DOHH2 (cell line): Measurements from ENCODE around the gene MMEL1.
"Not testable (repeated sequence)": the region's sequence is repeated elsewhere in the genome, so short reads cannot be mapped to it uniquely, and the experiment has no call there.

Experiments
- H3F3A ChIP-seq: fragments of 200-600 bp; sonication (generic), shearing (Covaris generic); 2 replicates; pipeline ENCODE4 v1.6.0; 2016; ENCODE audit warnings: antibody characterized with exemption, mild to moderate bottlenecking; ENCODE audit not compliant: control insufficient read depth, insufficient read depth
- H3K27ac ChIP-seq: fragments of 200-600 bp; sonication (generic); 2 replicates; pipeline ENCODE4 v1.5.1; 2014; ENCODE audit warnings: low read depth, mild to moderate bottlenecking, low read length, moderate library complexity
- H3K27me3 ChIP-seq: fragments of 200-600 bp; sonication (generic); 2 replicates; pipeline ENCODE4 v1.6.1; 2014; ENCODE audit warnings: mild to moderate bottlenecking, low read length, mixed read lengths; ENCODE audit not compliant: control insufficient read depth
- H3K36me3 ChIP-seq: fragments of 200-600 bp; sonication (generic); 2 replicates; pipeline ENCODE4 v1.6.1; 2014; ENCODE audit warnings: mild to moderate bottlenecking, low read length, moderate library complexity, mixed read lengths; ENCODE audit not compliant: control insufficient read depth
- H3K4me1 ChIP-seq: fragments of 200-600 bp; sonication (generic); 2 replicates; pipeline ENCODE4 v1.6.1; 2014; ENCODE audit warnings: mild to moderate bottlenecking, low read length, mixed read lengths; ENCODE audit not compliant: control insufficient read depth
- H3K4me2 ChIP-seq: fragments of 200-600 bp; sonication (generic); 2 replicates; pipeline ENCODE4 v1.6.0; 2014; ENCODE audit warnings: mild to moderate bottlenecking, low read length, moderate library complexity
- H3K4me3 ChIP-seq: fragments of 200-600 bp; sonication (generic); 2 replicates; pipeline ENCODE4 v1.5.1; 2014; ENCODE audit warnings: mild to moderate bottlenecking, low read length, mixed read lengths
- H3K79me2 ChIP-seq: fragments of 200-600 bp; sonication (generic); 2 replicates; pipeline ENCODE4 v1.6.1; 2014; ENCODE audit warnings: mild to moderate bottlenecking, low read length, mixed read lengths; ENCODE audit not compliant: control insufficient read depth
- H3K9me2 ChIP-seq: fragments of 200-600 bp; sonication (generic); replicated peaks from 2 replicates; pipeline ENCODE4 v1.6.1; 2014; ENCODE audit warnings: mild to moderate bottlenecking, low read length, mixed read lengths; ENCODE audit not compliant: control insufficient read depth
- H3K9me3 ChIP-seq: fragments of 200-600 bp; sonication (generic); 2 replicates; pipeline ENCODE4 v1.6.1; 2014; ENCODE audit warnings: antibody characterized with exemption, low read length, mixed read lengths; ENCODE audit not compliant: control insufficient read depth, insufficient read depth
- H4K20me1 ChIP-seq: fragments of 200-600 bp; sonication (generic); 2 replicates; pipeline ENCODE4 v1.6.0; 2014; ENCODE audit warnings: low read depth, mild to moderate bottlenecking, antibody characterized with exemption, low read length, moderate library complexity; ENCODE audit not compliant: control insufficient read depth, insufficient read depth
- EZH2phosphoT487 ChIP-seq: fragments of 200-600 bp; sonication (generic); IDR thresholded peaks from 2 replicates; pipeline ENCODE4 v1.6.1; 2017; ENCODE audit warnings: borderline replicate concordance, mild to moderate bottlenecking, antibody characterized with exemption, low read length, moderate library complexity, mixed read lengths
- TF ChIP-seq, protein P1 (sequence below): fragments of 200-600 bp; sonication (generic); IDR thresholded peaks from one replicate; pipeline ENCODE4 v1.5.1; 2014; ENCODE audit warnings: antibody characterized with exemption, mild to moderate bottlenecking, low read depth, low read length; ENCODE audit not compliant: poor library complexity, severe bottlenecking

MMEL1 gene

DNA sequence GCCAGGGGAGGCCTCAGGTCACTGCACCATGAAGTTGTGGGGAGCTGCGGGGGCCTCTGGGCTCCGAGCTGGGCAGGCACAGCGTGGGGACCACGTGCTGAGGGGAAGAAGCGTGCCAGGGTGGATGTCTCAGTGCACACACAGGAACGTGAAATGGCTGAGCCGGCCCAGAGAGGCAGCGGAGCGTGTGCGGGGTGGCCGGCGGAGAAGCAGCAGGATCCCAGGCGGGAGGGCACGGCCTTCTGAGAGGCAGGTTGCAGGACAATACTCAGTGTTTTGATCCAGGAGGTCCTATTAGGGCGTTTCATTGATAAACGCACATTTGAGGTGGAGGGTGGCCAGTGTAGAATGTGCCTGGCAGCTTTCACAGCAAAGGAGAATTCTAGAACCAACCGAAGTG, 63.8 kb downstream of the MMEL1 start:
- Histone ChIP-seq H3K27me3 (no peaks in the 10 kb centered on the region), H3K4me1 (no peaks in the 10 kb centered on the region), H3K27ac (no peak overlapping the region), H3K9me3 (no peaks in the 10 kb centered on the region), H3K79me2 (no peaks in the 10 kb centered on the region), H4K20me1 (no peaks in the 10 kb centered on the region), H3F3A (no peaks in the 10 kb centered on the region), H3K9me2 (no peaks in the 10 kb centered on the region), H3K36me3 (no peaks in the 10 kb centered on the region), H3K4me2 (no peak overlapping the region), H3K4me3 (no peak overlapping the region)
- TF ChIP-seq EZH2phosphoT487, result no peak
- TF ChIP-seq, protein P1, sequence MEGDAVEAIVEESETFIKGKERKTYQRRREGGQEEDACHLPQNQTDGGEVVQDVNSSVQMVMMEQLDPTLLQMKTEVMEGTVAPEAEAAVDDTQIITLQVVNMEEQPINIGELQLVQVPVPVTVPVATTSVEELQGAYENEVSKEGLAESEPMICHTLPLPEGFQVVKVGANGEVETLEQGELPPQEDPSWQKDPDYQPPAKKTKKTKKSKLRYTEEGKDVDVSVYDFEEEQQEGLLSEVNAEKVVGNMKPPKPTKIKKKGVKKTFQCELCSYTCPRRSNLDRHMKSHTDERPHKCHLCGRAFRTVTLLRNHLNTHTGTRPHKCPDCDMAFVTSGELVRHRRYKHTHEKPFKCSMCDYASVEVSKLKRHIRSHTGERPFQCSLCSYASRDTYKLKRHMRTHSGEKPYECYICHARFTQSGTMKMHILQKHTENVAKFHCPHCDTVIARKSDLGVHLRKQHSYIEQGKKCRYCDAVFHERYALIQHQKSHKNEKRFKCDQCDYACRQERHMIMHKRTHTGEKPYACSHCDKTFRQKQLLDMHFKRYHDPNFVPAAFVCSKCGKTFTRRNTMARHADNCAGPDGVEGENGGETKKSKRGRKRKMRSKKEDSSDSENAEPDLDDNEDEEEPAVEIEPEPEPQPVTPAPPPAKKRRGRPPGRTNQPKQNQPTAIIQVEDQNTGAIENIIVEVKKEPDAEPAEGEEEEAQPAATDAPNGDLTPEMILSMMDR, result no peak

DNA sequence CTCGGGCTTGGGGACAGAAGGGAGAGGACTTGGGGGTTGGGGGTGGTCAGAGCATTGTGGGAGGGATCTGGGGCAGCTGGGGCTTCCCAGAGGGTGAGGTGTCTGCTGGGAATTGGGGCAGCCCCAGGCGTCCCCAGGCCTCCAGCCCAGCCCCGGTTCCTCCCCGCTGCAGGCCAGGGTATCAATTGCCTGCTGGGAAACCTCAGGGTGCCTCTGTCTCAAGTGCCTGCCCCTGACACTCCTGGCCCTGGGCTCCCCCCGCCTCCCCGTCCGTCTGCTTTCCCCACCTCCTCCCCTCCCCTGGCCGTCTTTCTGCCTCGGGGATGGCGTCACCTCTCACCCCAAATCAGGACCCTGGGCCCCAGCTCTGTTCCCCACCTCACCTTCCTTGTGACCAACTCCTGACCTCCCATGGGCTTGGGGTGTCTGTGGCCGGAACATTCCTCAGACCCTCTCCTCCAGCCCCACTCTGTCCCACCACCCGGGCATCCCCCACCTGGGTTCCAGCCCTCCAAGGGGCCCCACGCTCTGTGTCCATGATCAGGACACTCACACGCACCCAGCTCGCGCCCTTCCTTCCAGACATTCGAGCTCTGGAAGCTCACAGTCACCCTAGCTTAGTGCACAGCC, 64.5 kb downstream of the MMEL1 start:
- not testable (repeated sequence) for H3K27me3 ChIP-seq, H3K27ac ChIP-seq, H3K4me2 ChIP-seq, H3F3A ChIP-seq, H3K79me2 ChIP-seq, H3K4me3 ChIP-seq, H3K9me2 ChIP-seq, H3K9me3 ChIP-seq, H4K20me1 ChIP-seq, H3K36me3 ChIP-seq, H3K4me1 ChIP-seq

DNA sequence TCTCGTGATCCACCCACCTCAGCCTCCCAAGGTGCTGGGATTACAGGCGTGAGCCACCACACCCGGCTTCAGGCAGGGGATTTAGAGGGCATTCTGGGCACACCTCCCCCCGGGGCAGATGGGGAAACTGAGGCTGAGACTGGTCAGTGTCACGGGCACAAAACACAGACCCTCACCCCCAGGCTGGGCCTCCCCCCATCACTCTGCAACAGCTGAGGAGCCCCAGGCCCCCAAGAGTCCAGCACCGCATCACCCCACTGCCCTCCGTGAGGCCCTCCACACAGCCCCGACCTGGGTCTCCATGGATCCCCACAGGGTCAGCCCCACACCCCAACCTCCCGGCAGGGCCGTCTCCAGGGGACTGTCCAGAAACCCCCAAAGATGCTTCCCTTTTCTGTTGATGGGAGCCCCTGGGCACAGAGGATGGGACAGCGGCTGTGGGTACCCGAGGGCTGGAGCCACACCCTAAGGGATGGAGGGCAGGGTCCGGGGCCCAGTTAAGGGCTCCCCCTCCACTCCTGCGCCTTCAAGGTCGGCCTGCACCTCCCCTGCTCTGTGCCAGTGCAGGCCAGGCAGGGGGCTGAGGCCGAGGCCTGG, 65.6 kb downstream of the MMEL1 start:
- Histone ChIP-seq H3K9me3 (no peaks in the 10 kb centered on the region), H3K79me2 (no peaks in the 10 kb centered on the region), H3K9me2 (no peaks in the 10 kb centered on the region), H3K36me3 (no peaks in the 10 kb centered on the region), H3F3A (no peaks in the 10 kb centered on the region), H3K27ac (no peak overlapping the region), H3K4me1 (no peaks in the 10 kb centered on the region), H3K27me3 (no peaks in the 10 kb centered on the region), H4K20me1 (no peaks in the 10 kb centered on the region), H3K4me3 (no peak overlapping the region), H3K4me2 (no peak overlapping the region)
- TF ChIP-seq, protein P1, result no peak
- no peak for TF ChIP-seq EZH2phosphoT487
